Mesodermal cell (in vitro differentiated cells): ENCODE results near the gene MUC5AC.

ENCODE experiments used
- H3K27ac ChIP-seq: 2 replicates; pipeline ENCODE4 v1.7.0; 2013; ENCODE audit warnings: mild to moderate bottlenecking, low read depth, low read length, moderate library complexity; ENCODE audit not compliant: severe bottlenecking
- H3K36me3 ChIP-seq: 2 replicates; pipeline ENCODE4 v1.7.1; 2013; ENCODE audit warnings: mild to moderate bottlenecking, low read length, moderate library complexity; ENCODE audit not compliant: control insufficient read depth, insufficient read depth
- H3K4me1 ChIP-seq: one replicate; pipeline ENCODE4 v1.7.1; 2013; ENCODE audit warnings: mild to moderate bottlenecking, low read length; ENCODE audit not compliant: insufficient read depth, control insufficient read depth, poor library complexity, severe bottlenecking
- H3K4me3 ChIP-seq: 2 replicates; pipeline ENCODE4 v1.7.0; 2013; ENCODE audit warnings: low read length, control low read depth, mild to moderate bottlenecking; ENCODE audit not compliant: insufficient read depth, poor library complexity, severe bottlenecking; ENCODE audit errors: extremely low read depth
- H3K9me3 ChIP-seq: 2 replicates; pipeline ENCODE4 v1.7.1; 2013; ENCODE audit warnings: mild to moderate bottlenecking, low read length, moderate library complexity; ENCODE audit not compliant: control insufficient read depth
- WGBS, 2 experiments: methylation state at CpG; one replicate each; pipeline ENCODE4 v1.1.5; 2013; ENCODE audit warnings: missing lambda C conversion rate in 2 of 2; ENCODE audit not compliant: insufficient coverage in 2 of 2; 5-methylcytosine and 5-hydroxymethylcytosine counted together

Gene MUC5AC

DNA sequence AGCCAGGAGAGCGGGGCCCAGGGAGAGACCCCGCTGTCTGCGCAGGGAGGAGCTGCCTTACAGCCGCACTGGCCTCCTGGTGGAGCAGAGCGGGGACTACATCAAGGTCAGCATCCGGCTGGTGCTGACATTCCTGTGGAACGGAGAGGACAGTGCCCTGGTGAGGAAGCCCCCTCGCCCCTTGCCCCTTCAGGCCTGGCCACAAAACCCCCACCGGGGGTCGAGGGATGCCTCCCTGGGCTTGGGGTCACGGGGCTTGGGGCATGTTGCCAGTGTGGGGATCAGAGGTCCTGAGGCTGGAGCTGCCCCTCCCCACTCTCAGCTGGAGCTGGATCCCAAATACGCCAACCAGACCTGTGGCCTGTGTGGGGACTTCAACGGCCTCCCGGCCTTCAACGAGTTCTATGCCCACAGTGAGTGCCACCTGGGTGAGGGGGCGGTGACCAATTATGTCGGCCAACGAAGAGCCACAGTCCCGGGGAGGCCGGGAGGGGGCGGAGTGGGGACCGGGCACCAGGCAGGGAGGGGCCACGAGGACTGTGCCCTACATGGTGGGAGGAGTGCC lies 69.3 kb downstream of the MUC5AC start:
- WGBS, 2 experiments: 84 to 86% methylated on average over 20 to 22 of the region's 23 CpGs
- no peaks in the 10 kb centered on the region for H3K4me1 ChIP-seq
- no peak overlapping the region for H3K4me3 ChIP-seq
- no peaks in the 10 kb centered on the region for H3K9me3 ChIP-seq
- no peak overlapping the region for H3K27ac ChIP-seq
- no peaks in the 10 kb centered on the region for H3K36me3 ChIP-seq

DNA sequence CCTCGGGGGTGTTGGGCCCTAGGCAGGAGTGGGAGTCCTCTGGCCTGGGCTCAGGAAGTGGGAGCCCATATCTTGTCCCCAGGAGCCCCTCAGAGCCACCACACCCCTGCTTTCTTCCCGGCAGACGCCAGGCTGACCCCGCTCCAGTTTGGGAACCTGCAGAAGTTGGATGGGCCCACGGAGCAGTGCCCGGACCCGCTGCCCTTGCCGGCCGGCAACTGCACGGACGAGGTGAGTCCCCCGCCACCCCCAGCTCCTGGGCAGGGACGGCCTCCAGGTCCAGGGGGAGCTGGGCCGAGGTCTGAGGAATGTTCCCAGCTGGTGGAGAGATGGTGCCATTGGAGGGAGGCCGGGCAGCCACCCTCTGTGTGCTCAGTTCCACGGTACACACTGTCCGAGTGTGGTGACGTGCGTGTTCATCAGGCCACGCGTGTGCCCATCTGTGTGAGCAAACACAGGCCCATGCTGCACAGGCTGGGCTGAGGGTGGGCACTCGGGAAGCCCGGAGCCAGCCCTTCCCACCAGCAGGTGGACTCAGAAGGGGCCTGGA lies 69.9 kb downstream of the MUC5AC start:
- Histone ChIP-seq H3K4me3 (no peak overlapping the region), H3K36me3 (no peaks in the 10 kb centered on the region), H3K4me1 (no peaks in the 10 kb centered on the region), H3K27ac (no peak overlapping the region), H3K9me3 (no peaks in the 10 kb centered on the region)
- WGBS, 2 experiments: 93 to 94% methylated on average over 16 to 20 of the region's 23 CpGs

DNA sequence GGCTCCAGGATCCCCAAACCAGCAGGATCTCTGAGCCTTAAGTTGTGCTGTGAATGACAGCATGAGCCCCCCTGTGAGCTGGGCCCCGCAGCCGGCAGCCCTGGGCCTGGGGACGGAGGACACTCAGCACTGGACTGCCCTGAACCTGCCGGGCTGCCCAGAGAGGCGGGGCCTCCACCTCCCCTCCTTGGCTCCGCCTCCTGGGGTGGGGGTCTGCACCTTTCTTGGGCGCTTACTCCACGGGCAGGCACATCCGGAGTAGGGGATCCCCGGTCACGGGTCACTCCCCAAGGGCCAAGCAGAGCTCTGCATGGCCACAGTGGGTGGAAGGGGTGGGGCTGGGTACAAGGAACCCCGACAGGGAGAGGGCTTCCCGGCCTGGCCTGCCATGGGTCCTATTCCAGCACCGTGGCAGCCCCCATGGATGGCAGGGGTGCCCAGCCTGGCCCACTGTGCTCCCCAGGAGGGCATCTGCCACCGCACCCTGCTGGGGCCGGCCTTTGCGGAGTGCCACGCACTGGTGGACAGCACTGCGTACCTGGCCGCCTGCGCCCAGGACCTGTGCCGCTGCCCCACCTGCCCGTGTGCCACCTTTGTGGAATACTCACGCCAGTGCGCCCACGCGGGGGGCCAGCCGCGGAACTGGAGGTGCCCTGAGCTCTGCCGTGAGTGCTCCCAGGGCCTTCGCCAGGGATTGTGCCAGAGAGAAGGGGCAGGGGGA lies 70.5 kb downstream of the MUC5AC start:
- no peak overlapping the region for H3K27ac ChIP-seq
- WGBS, 2 experiments: 88 to 93% methylated on average over 22 to 23 of the region's 31 CpGs
- H3K36me3 ChIP-seq: no peaks in the 10 kb centered on the region
- no peaks in the 10 kb centered on the region for H3K9me3 ChIP-seq
- no peaks in the 10 kb centered on the region for H3K4me1 ChIP-seq
- H3K4me3 ChIP-seq: no peak overlapping the region

DNA sequence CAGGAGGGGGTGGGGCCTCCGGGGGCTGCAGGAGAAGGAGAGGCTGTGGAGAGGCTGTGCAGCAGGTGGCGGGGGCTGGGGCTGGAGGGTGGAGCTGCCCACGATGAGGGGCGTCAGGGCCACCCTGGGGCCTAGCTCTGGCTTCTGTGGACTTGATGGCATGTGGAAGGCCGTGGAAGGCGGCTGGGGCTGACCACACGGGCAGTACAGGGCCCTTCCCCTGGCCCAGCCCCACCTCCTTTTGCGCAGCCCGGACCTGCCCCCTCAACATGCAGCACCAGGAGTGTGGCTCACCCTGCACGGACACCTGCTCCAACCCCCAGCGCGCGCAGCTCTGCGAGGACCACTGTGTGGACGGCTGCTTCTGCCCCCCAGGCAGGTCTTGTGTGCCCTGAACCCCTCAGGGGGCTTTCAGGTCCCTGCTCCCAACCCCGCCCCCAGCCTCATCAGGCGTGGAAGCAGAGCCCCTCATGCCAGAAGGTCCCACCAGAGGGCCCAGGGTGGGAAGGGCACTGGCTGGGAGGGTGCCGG lies 71.2 kb downstream of the MUC5AC start:
- Histone ChIP-seq H3K27ac (no peak overlapping the region), H3K4me1 (no peaks in the 10 kb centered on the region)
- 79 to 82% methylated on average over 15 to 18 of the region's 18 CpGs for WGBS, 2 experiments

DNA sequence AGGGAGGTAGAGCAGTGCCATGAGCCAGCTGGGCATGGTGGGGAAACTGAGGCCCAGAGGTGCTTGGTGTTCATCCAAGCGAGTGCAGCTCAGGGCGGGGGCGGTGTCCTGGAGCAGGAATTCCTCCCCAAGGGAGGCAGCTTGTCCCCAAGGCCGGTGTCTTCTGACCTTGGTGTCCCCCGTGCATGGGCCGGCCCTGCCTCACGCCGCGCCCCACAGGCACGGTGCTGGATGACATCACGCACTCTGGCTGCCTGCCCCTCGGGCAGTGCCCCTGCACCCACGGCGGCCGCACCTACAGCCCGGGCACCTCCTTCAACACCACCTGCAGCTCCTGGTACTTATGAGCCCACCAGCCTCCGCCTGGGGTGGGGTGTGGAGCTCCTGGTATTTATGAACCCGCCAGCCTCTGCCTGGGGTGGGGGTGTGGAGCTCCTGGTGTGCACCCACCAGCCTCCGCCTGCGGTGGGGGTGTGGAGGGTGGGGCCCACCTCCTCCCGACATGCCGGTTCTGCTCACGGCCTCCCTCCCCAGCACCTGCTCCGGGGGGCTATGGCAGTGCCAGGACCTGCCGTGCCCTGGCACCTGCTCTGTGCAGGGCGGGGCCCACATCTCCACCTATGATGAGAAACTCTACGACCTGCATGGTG lies 71.8 kb downstream of the MUC5AC start:
- Histone ChIP-seq H3K27ac (no peak overlapping the region), H3K9me3 (no peaks in the 10 kb centered on the region), H3K36me3 (no peaks in the 10 kb centered on the region), H3K4me3 (no peak overlapping the region), H3K4me1 (no peaks in the 10 kb centered on the region)
- 94 to 95% methylated on average over 12 to 18 of the region's 27 CpGs for WGBS, 2 experiments

More for the DNA sequence above, 71.2 kb downstream of the MUC5AC start:
- Histone ChIP-seq H3K4me3 (no peak overlapping the region), H3K36me3 (no peaks in the 10 kb centered on the region), H3K9me3 (no peaks in the 10 kb centered on the region)

DNA sequence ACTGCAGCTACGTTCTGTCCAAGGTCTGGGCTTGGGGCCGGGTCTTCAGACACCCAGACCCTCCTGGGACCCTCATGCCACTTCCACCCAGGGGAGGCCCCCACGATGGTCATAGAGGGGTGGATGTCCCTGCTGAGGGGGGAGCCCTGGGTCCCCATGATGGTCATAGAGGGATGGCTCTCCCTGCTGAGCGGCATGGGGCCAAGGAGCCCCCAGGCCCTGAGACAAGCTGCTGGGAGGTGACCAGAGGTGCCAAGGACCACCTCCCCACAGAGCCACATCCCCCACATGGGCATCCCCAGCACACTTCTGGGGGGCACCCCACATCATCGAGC lies 72.3 kb downstream of the MUC5AC start:
- Histone ChIP-seq H3K4me1 (no peaks in the 10 kb centered on the region), H3K9me3 (no peaks in the 10 kb centered on the region), H3K4me3 (no peak overlapping the region), H3K36me3 (no peaks in the 10 kb centered on the region), H3K27ac (no peak overlapping the region)
- WGBS, 2 experiments: 83 to 100% methylated on average over 1 of the region's 5 CpGs

DNA sequence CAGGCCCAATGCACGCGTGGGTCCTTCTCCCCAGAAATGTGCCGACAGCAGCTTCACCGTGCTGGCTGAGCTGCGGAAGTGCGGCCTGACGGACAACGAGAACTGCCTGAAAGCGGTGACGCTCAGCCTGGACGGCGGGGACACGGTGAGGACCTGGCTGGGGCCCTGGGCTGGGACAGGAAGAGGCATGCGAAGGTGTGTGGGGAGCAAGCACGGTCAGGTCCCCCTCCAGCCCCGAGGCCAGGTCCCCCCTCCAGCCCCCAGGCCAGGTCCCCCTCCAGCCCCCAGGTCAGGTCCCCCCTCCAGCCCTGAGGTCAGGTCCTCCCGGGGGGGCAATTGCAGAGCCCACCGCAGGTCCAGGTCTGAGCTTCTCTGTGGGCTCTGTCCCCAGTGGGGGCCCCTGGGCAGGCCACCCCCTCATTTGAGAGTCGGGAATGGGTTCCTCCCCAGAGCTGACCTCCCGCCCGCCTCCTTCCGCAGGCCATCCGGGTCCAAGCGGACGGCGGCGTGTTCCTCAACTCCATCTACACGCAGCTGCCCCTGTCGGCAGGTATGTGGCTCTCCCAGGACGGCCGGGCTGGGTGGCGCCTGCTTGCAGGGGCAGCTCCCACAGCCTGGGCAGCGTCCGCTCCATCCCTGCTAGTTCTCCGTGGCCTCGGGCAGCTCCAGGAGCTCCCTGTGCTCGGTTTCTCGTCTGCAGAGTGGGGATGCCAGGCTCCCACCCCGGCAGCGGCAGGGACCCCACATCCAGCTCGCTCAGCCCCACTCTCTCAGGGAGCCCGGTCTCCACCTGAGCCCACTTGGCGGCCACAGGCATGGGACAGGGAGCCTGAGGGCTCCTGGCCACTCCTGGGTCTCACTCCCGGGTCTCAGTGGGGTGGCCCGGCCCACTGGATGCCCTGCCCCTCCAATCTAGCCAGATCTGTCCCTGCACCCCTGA lies 73.0 kb downstream of the MUC5AC start:
- no peak overlapping the region for H3K4me3 ChIP-seq
- 82 to 86% methylated on average over 37 to 40 of the region's 45 CpGs for WGBS, 2 experiments
- H3K4me1 ChIP-seq: no peaks in the 10 kb centered on the region
- H3K36me3 ChIP-seq: no peaks in the 10 kb centered on the region
- H3K9me3 ChIP-seq: no peaks in the 10 kb centered on the region
- H3K27ac ChIP-seq: no peak overlapping the region

DNA sequence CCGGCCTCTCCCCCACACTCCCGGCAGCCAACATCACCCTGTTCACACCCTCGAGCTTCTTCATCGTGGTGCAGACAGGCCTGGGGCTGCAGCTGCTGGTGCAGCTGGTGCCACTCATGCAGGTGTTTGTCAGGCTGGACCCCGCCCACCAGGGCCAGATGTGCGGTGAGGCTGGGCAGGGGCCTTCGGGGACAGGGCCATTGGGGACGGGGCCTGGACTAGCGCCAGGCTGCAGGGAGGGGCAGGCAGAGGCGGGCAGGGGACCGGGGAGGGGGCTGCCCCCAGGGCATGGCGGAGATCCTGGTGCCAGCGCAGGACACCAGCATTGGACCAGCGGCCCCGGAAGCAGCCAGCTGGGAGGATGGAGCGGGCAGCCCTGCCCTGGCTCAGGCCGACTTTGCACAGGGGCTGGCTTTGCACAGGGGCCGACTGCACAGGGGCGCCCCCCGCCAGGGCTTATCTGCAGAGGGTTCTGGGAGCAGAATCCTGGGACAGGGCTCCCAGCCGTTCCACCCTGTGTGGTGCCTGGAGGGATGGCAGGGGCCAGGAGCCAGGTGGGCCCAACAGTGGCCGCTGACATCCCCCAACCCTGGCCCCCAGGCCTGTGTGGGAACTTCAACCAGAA lies 73.8 kb downstream of the MUC5AC start:
- Histone ChIP-seq H3K9me3 (no peaks in the 10 kb centered on the region), H3K27ac (no peak overlapping the region), H3K4me1 (no peaks in the 10 kb centered on the region), H3K4me3 (no peak overlapping the region), H3K36me3 (no peaks in the 10 kb centered on the region)
- WGBS, 2 experiments: 88 to 93% methylated on average over 17 to 19 of the region's 22 CpGs

DNA sequence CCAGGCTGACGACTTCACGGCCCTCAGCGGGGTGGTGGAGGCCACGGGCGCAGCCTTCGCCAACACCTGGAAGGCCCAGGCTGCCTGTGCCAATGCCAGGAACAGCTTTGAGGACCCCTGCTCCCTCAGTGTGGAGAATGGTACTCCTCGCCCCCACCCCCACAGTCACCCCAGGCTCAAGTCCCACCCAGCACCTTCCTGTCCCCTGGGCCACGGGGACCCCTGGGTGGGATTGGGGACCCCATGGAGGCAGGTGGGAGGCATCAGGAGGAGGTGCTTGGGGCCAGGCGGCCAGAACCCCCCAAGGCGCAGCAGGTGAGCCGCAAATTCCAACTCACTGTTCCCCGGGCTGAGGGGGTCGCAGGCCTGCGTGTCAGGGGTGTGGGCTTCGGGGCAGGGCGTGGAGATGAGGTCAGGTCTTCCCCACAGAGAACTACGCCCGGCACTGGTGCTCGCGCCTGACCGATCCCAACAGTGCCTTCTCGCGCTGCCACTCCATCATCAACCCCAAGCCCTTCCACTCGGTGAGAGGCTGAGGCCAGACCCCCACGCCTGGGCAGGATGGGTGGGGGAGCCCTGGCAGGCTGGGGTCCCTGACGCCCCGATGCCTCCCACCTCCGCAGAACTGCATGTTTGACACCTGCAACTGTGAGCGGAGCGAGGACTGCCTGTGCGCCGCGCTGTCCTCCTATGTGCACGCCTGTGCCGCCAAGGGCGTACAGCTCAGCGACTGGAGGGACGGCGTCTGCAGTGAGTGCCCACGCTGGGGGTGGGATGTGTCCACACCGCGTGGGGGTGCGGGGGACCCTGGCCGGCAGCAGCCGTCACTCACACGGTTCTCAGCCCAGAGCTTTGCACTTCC lies 74.5 kb downstream of the MUC5AC start:
- H3K36me3 ChIP-seq: no peaks in the 10 kb centered on the region
- 88 to 90% methylated on average over 38 to 40 of the region's 46 CpGs for WGBS, 2 experiments

More for the DNA sequence above, 74.5 kb downstream of the MUC5AC start:
- no peak overlapping the region for H3K27ac ChIP-seq
- no peak overlapping the region for H3K4me3 ChIP-seq
- no peaks in the 10 kb centered on the region for H3K4me1 ChIP-seq
- no peaks in the 10 kb centered on the region for H3K9me3 ChIP-seq
